Fibroblast of lung (primary cell): ENCODE measurements around the gene TNIP1.

Experiments
- CTCF ChIP-seq, 2 donors: IDR thresholded peaks in 1 of 2; conservative IDR thresholded peaks in 1 of 2; 1 replicate in 1 of 2; 2 replicates in 1 of 2; pipeline ENCODE4 v1.5.1; 2011 to 2012; ENCODE audit warnings: low read length in 2 of 2, control low read depth in 1 of 2, inconsistent platforms in 1 of 2, low read depth in 1 of 2, mild to moderate bottlenecking in 1 of 2
- EZH2 ChIP-seq: IDR thresholded peaks from 2 replicates; pipeline ENCODE4 v1.5.1; 2012; ENCODE audit warnings: low read length, control low read depth, mild to moderate bottlenecking; ENCODE audit errors: missing control alignments

- TF ChIP-seq EZH2 (no peak), CTCF (conservative IDR thresholded peaks at IDR 0.05 in 1 of 2, IDR thresholded peaks at IDR 0.05 in 1 of 2; ENCODE audit: low read depth in 1 of 2, low read length in 2 of 2) (no peak)
Observed at GRCh38 chr5:151020304-151021110, 60.3 kb downstream of the TNIP1 start, which contains the start of gene GPX3.
